ENCODE measurements around the gene EXT2.

EXT2 gene

GRCh38 chr11:44235765-44236201 is 140.3 kb downstream of the EXT2 start:
- Histone ChIP-seq H3K27me3 (ENCODE audit: control insufficient read depth, low read length) (no peaks in the 10 kb centered on the region), H3K4me1 (ENCODE audit: control insufficient read depth, low read length) (no peaks in the 10 kb centered on the region), H3K4me3 (ENCODE audit: low read length) (no peak overlapping the region), H3K79me2 (ENCODE audit: control insufficient read depth, low read length) (no peaks in the 10 kb centered on the region), H3K9me2 (replicated peaks; ENCODE audit: control insufficient read depth, low read length) (no peaks in the 10 kb centered on the region), H4K20me1 (ENCODE audit: control insufficient read depth, insufficient read depth, low read depth, low read length) (no peaks in the 10 kb centered on the region), H3K27ac (ENCODE audit: low read depth, low read length) (no peak overlapping the region), H3F3A (ENCODE audit: control insufficient read depth, insufficient read depth) (no peaks in the 10 kb centered on the region), H3K9me3 (ENCODE audit: control insufficient read depth, insufficient read depth, low read length) (no peaks in the 10 kb centered on the region), H3K36me3 (ENCODE audit: control insufficient read depth, low read length) (peaks cover 4% of the 10 kb centered on the region; the same call in 1 of the 2 replicates), H3K4me2 (ENCODE audit: low read length) (no peak overlapping the region)
- TF ChIP-seq EZH2phosphoT487 (IDR thresholded peaks at IDR 0.05; ENCODE audit: borderline replicate concordance, low read length), result no peak
- TF ChIP-seq, protein P1, sequence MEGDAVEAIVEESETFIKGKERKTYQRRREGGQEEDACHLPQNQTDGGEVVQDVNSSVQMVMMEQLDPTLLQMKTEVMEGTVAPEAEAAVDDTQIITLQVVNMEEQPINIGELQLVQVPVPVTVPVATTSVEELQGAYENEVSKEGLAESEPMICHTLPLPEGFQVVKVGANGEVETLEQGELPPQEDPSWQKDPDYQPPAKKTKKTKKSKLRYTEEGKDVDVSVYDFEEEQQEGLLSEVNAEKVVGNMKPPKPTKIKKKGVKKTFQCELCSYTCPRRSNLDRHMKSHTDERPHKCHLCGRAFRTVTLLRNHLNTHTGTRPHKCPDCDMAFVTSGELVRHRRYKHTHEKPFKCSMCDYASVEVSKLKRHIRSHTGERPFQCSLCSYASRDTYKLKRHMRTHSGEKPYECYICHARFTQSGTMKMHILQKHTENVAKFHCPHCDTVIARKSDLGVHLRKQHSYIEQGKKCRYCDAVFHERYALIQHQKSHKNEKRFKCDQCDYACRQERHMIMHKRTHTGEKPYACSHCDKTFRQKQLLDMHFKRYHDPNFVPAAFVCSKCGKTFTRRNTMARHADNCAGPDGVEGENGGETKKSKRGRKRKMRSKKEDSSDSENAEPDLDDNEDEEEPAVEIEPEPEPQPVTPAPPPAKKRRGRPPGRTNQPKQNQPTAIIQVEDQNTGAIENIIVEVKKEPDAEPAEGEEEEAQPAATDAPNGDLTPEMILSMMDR (IDR thresholded peaks at IDR 0.05; ENCODE audit: low read depth, low read length, poor library complexity, severe bottlenecking), result no peak

GRCh38 chr11:44236296-44236695 is 140.8 kb downstream of the EXT2 start:
- TF ChIP-seq EZH2phosphoT487 (IDR thresholded peaks at IDR 0.05; ENCODE audit: borderline replicate concordance, low read length), result no peak
- TF ChIP-seq, protein P1 (IDR thresholded peaks at IDR 0.05; ENCODE audit: low read depth, low read length, poor library complexity, severe bottlenecking), result no peak
- H3K27ac ChIP-seq (ENCODE audit: low read depth, low read length), result no peak overlapping the region

DNA sequence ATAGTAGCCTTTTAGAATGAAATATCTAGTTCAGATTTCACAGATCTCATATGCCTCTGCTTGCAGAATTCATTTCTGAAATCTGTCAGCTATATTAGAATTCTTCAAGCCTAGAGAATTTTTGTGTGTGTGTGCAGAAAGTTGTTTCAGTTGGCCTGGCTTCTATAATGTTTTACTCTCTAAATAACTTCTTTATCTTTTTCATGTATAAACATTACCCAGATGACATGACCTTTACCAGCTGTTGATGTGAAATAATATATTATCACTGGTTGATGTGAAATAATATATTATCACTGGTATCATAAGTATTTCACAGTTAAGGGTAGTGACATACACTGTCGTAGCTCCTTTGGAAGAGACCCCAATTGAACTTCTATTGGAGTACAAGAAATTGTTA is 141.7 kb downstream of the EXT2 start:
- peaks cover 4% of the 10 kb centered on the region; the same call in 1 of the 2 replicates for H3K36me3 ChIP-seq (ENCODE audit: control insufficient read depth, low read length)

More at GRCh38 chr11:44236296-44236695, 140.8 kb downstream of the EXT2 start:
- Histone ChIP-seq H3F3A (ENCODE audit: control insufficient read depth, insufficient read depth) (no peaks in the 10 kb centered on the region), H3K79me2 (ENCODE audit: control insufficient read depth, low read length) (no peaks in the 10 kb centered on the region), H3K9me3 (ENCODE audit: control insufficient read depth, insufficient read depth, low read length) (no peaks in the 10 kb centered on the region), H3K9me2 (replicated peaks; ENCODE audit: control insufficient read depth, low read length) (no peaks in the 10 kb centered on the region), H3K4me1 (ENCODE audit: control insufficient read depth, low read length) (no peaks in the 10 kb centered on the region), H4K20me1 (ENCODE audit: control insufficient read depth, insufficient read depth, low read depth, low read length) (no peaks in the 10 kb centered on the region), H3K36me3 (ENCODE audit: control insufficient read depth, low read length) (peaks cover 4% of the 10 kb centered on the region; the same call in 1 of the 2 replicates), H3K4me3 (ENCODE audit: low read length) (no peak overlapping the region), H3K4me2 (ENCODE audit: low read length) (no peak overlapping the region), H3K27me3 (ENCODE audit: control insufficient read depth, low read length) (no peaks in the 10 kb centered on the region)

More for the DNA sequence above, 141.7 kb downstream of the EXT2 start:
- no peaks in the 10 kb centered on the region for H3F3A ChIP-seq (ENCODE audit: control insufficient read depth, insufficient read depth)
- TF ChIP-seq, protein P1 (IDR thresholded peaks at IDR 0.05; ENCODE audit: low read depth, low read length, poor library complexity, severe bottlenecking), result no peak
- TF ChIP-seq EZH2phosphoT487 (IDR thresholded peaks at IDR 0.05; ENCODE audit: borderline replicate concordance, low read length), result no peak
- no peaks in the 10 kb centered on the region for H3K4me1 ChIP-seq (ENCODE audit: control insufficient read depth, low read length)
- H3K27me3 ChIP-seq (ENCODE audit: control insufficient read depth, low read length), result no peaks in the 10 kb centered on the region
- no peak overlapping the region for H3K27ac ChIP-seq (ENCODE audit: low read depth, low read length)
- H3K9me2 ChIP-seq (replicated peaks; ENCODE audit: control insufficient read depth, low read length), result no peaks in the 10 kb centered on the region
- no peak overlapping the region for H3K4me2 ChIP-seq (ENCODE audit: low read length)
- no peaks in the 10 kb centered on the region for H4K20me1 ChIP-seq (ENCODE audit: control insufficient read depth, insufficient read depth, low read depth, low read length)
- no peaks in the 10 kb centered on the region for H3K9me3 ChIP-seq (ENCODE audit: control insufficient read depth, insufficient read depth, low read length)
- no peaks in the 10 kb centered on the region for H3K79me2 ChIP-seq (ENCODE audit: control insufficient read depth, low read length)
- H3K4me3 ChIP-seq (ENCODE audit: low read length), result no peak overlapping the region

All from DOHH2 (cell line).